GM18508 (cell line): Measurements from ENCODE around the gene CASTOR1.
"Not testable (repeated sequence)": the region's sequence is repeated elsewhere in the genome, so short reads cannot be mapped to it uniquely, and the experiment has no call there.

Source experiments
- ATAC-seq: cut with Tn5 transposase; IDR thresholded peaks from one replicate; pipeline ENCODE4 v1.9.1; 2021; ENCODE audit warnings: moderate number of reproducible peaks; ENCODE audit not compliant: insufficient read depth, unreplicated experiment

The CASTOR1 gene

GRCh38 chr22:30289141-30289979 is at the start of gene CASTOR1:
Gene CASTOR1 (minus strand): TSS chr22:30289505. CDS start chr22:30289497, 8 bp downstream.
- peak; percentile 29 for ATAC-seq

- ATAC-seq = no peak
Measured at GRCh38 chr22:30338802-30339201, 49.5 kb upstream of the CASTOR1 start.

GRCh38 chr22:30338341-30338740 is 49.0 kb upstream of the CASTOR1 start:
- ATAC-seq = not testable (repeated sequence)

GRCh38 chr22:30337461-30337778 is 48.1 kb upstream of the CASTOR1 start:
- ATAC-seq = no peak

GRCh38 chr22:30336752-30337460 is 47.6 kb upstream of the CASTOR1 start:
- ATAC-seq = no peak

GRCh38 chr22:30335236-30335635 is 45.9 kb upstream of the CASTOR1 start:
- ATAC-seq = no peak

GRCh38 chr22:30334646-30335045 is 45.3 kb upstream of the CASTOR1 start:
- no peak for ATAC-seq

GRCh38 chr22:30333707-30334087 is 44.4 kb upstream of the CASTOR1 start:
- ATAC-seq = no peak

- no peak for ATAC-seq
Measured at GRCh38 chr22:30332994-30333706, 43.8 kb upstream of the CASTOR1 start.

- ATAC-seq = no peak
Measured at GRCh38 chr22:30332551-30332950, 43.2 kb upstream of the CASTOR1 start.

- no peak for ATAC-seq
Measured at GRCh38 chr22:30328466-30329049, 39.3 kb upstream of the CASTOR1 start.

- no peak for ATAC-seq
Measured at GRCh38 chr22:30327864-30328345, 38.6 kb upstream of the CASTOR1 start.

GRCh38 chr22:30326706-30327362 is 37.5 kb upstream of the CASTOR1 start, which contains the start of gene TBC1D10A:
Gene TBC1D10A (minus strand): TSS chr22:30326941. CDS start chr22:30326881, 60 bp downstream.
- no peak for ATAC-seq

GRCh38 chr22:30326255-30326705 is 37.0 kb upstream of the CASTOR1 start:
- no peak for ATAC-seq

- ATAC-seq = no peak
Measured at GRCh38 chr22:30325724-30326254, 36.5 kb upstream of the CASTOR1 start.

- ATAC-seq = no peak
Measured at GRCh38 chr22:30325065-30325720, 35.9 kb upstream of the CASTOR1 start.

- ATAC-seq = no peak
Measured at GRCh38 chr22:30324014-30324730, 34.9 kb upstream of the CASTOR1 start.

- ATAC-seq = no peak
Measured at GRCh38 chr22:30323246-30323645, 33.9 kb upstream of the CASTOR1 start.
